HG03354 (cell line): ENCODE measurements around the gene MT1X.
A peak's percentile ranks its signal among the peaks of the same experiment; 100 is the strongest.
"Not testable (repeated sequence)": the region's sequence is repeated elsewhere in the genome, so short reads cannot be mapped to it uniquely, and the experiment has no call there.

Experiments
- ATAC-seq: cut with Tn5 transposase; IDR thresholded peaks from one replicate; pipeline ENCODE4 v1.9.1; 2021; ENCODE audit warnings: mild to moderate bottlenecking; ENCODE audit not compliant: unreplicated experiment, poor library complexity, severe bottlenecking

The MT1X gene

DNA sequence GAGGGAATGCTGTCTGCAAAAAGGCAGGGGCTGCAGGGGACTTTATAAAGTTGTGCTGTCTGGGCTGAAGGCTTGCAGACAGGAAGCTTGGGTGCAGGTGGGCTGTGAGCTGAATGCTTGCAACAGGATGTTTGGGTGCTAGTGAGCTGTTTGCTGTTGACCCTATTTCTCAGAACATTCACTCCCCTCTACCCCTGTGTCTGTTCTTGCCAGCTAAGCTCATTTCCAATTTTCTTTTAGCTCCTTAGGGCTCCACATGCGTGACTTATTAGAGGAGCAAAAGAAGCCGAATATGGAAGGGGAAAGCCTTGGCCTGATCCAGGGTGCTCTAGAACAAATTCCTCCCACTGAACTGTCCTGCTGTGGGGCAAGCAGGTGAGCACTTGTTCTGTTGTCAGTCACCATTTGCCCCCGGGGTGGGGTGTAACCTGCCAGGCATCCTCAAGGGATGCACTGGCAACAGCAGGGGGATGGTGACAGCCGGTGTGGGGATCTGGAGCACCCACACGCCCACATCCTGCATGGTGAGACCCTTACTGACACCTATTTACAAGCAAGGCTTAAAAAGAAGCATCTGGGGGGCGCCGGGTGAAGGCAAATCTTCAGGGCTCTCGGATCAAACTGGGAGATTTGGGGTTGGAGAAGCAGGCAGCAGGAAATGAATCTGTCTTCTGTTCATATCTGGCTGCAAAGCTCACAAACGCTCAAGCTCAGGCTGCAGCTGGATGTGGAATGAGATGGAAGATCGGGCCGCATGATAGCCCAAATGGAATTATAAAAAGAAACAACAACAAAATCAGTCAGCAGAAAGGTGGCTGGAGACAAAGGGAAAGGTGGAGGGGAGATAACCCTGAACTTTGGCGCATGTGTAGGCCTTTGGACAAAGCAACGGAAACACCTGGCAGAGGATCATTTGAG is 26.5 kb downstream of the MT1X start:
- no peak for ATAC-seq

DNA sequence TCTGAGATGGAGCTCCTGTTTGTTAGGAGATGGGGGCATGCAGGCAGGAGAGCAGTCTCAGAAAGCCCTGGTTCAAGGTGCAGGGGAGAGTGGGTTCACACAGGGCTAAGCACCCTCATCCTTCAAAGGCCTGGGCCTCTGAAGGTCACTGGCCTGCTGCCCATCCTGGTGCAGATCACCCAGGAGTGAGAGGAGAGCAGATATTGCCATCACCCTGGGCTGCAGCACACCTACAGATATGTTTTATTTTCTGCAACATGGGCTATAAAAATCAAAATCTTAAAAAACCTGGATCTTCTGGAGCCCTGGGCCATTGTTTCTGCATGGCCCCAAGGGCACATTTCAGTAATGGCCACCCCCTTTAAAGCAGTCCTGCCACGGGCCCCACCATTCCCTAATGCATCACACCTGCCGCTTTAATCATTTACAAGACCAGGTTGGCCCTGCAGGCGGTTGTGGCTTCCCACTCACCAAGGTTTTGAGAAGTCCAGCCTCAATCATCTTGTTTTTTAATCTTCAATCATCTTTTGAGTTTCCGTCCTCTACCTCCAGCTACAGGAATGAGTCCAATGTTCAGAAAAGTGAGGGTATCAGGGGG is 27.3 kb downstream of the MT1X start:
- no peak for ATAC-seq

DNA sequence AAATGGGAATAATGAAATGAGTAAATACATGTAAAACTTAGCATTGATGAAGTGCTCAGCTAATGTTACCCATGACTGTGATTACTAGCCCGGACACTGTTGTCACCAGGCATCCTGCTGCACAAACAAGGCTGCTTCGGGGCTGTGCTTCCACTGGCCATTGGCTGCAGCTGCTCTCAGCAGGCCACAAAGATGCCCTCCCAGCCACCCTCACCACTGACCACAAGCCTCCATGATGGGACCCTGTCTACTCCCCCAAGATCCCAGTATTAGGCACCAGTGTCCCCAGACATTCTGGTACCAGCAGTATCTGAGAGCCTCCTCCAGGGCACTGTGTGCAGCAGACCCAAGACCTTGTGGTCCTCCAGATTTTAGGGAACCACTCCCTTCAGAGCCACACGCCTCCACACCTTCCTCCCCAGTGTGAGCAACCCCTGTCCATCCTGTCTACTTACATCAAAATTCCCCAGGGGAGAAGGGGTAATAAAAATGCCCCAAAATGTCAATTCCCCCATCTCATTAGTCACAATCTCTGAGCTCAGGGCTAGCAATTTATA is 28.0 kb downstream of the MT1X start:
- no peak for ATAC-seq

DNA sequence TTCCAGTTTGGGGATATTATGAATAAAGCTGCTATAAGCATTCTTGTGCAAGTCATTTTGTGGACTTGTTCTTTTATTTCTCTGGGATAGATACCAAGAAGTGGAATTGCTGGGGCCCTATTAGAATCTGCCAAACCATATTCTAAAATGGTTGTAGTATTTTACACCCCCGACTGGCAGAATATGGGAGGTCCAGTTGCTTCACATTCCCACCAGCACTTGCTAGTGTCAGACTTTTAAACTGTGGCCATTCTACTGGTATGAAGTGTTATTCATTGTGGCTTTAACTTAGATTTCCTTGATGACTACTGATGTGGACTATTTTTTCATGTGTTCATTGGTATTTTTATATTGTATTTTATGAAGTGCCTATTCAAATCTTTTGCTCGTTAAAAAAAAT is 29.6 kb downstream of the MT1X start:
- ATAC-seq: no peak

DNA sequence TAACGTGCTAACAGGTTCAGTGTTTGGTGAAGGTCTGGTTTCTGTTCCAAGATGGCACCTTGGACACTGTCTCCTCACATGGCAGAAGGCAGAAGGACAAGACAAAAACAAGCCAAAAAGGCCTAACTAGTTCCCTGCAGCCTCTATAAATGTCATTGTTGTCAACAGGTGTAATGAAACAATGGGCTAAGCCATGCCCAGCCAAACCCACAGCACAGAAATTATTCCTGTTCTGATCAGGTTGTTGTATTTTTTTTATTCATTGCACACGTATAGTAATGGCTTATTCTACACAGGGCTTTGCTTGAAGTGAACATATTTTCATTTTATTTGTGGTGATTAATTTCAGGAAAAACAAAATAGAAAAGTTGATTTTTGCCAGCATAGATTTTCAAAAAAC is 31.5 kb downstream of the MT1X start:
- ATAC-seq: no peak

DNA sequence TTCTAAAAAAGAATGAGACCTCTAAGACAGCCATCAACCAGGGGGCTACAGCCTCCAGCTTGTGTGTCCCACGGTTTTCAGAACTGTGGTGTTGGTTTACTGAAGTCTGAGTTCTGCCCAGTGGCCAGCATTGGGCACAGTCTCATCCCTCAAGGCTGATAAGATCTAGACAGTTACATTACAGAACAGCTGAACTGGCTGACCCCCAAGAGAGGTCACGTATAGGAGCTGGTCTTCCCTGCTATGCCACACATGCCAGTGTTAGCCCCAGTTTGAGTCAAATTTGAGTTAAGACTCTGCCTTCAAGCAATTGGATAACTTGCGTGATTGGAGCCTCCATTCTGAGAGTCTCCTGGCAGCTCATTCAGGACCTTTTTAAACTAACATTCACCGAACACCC is 32.9 kb downstream of the MT1X start:
- no peak for ATAC-seq

DNA sequence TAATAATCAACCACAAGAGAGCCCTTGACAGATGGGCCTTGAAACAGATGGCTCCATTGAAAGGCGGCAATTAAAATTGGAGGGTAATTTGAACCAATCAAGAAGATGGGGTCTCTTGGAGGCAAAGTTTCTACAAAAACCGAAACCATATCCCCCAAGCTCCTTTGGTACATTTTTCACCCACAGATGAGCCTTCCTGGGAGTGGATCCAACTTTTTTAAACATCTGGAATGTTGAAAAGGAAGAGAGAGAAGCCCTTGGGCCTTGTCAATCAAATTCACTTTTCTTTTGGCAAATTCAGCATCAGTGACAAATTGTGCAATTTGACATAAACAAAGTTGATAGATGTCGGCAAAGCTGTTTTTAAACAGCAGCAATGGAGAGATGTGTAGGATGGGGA is 34.5 kb downstream of the MT1X start:
- ATAC-seq: no peak

DNA sequence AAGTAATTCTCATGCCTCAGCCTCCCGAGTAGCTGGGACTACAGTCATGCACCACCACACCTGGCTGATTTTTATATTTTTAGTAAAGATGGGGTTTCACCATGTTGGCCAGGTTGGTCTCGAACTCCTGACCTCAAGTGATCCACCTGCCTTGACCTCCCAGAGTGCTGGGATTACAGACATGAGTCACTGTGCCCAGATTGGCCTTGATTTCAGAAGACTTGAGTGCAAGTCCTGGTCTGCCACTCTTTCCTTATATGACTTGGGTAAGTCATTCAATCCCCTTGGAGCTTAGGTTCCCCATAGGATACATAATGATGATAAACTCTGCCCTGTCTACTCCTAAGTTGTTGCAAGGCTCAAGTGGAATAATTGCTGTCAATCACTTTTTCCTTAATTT is 35.3 kb downstream of the MT1X start:
- not testable (repeated sequence) for ATAC-seq

DNA sequence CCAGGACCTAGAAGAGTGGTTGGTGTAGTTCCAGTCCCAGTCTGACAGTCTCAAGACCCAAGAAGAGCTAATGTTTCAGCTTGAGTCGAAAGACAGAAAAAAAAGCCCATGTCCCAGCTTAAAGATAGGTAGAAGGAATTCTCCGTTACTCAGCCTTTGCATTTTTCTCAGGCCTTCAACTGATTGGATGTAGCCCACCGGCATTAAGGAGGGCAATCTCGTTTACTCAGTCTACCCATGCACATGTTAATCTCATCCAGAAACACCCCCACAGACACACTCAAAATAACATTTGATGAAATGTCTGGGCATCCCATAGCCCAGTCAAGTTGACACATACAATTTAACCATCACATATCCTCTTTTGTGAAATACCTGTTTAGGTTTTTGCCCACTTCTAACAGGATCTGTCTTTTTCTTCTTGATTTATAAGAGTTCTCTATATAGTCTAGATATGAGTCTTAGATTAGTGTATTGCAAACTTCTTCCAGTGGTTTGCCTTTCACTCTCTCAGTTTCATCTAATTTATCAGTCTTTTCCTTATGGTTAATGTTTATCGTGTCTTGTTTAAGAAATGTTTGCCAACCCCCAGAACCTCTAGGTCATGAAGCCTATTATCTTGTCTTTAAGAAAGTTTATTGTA is 40.1 kb downstream of the MT1X start:
- no peak for ATAC-seq

DNA sequence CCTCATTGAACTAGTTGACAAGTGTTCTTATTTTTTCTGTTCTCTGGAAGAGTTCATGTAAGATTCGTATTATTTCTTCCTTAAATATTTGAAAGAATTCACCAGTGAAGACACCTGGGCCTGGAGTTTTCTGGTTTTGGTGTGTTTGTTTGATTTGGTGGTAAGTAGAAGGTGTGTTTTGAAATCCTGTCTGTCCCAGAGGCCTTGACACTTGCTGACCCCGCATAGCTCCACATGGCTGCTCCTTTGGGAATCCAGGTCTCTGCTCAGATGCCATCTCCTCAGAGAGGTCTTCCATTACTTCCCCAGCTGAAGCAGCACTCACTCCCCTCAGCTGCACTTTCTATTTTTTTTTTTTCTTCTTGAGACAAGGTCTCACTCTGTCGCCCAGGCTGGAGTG is 41.9 kb downstream of the MT1X start:
- ATAC-seq: no peak

DNA sequence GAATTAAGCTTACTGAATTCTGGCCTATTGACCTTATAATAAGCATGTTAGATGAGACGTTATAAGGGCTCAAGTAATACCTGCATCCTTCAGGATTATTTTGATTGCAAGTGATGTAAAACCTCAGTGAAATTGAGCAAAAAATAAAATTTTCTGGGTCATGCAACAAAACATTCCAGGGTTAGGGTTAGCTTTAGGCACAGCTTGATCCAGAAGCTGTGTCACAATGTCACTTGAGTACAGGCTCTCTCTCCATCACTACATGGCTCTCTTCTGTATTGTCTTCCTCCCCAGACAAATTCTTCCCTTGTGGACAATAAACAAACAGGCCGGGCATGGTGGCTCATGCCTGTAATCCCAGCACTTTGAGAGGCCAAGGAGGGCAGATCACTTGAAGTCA is 44.0 kb downstream of the MT1X start:
- ATAC-seq: no peak

DNA sequence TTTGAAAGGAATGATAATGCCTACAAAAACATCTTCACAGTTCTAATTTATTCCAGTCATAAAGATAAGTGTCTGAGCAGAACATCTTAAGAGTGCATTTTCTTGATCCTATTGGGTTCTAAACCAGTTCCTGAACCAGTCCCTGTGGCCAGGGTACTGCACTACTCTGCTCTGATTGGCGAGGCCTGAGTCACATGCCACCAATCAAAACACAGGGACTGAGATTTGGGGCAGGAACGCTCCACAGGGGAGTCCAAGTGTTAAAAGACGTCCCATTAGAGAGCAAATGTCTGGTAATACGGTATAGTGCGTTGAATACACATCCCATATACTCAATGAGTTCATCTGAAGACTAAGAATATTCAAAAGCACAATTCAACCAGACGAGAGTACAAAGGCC is 44.7 kb downstream of the MT1X start:
- ATAC-seq: no peak

DNA sequence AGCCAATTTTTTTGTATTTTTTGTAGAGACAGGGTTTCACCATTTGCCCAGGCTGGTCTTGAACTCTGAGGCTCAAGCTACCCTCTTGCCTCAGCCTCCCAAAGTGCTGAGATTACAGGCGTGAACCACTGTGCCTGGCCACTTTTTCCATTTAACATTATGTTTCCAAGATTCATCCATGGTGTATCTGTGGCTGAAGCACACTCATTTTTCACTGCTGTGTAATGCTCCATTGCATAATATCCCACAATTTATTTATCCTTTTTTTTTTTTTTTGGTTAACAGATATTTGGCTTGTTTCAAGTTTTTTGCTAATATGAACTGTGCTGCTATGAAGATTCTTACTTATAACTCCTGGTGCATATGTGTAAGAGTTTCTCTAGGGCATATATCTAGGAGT is 45.8 kb downstream of the MT1X start:
- no peak for ATAC-seq

DNA sequence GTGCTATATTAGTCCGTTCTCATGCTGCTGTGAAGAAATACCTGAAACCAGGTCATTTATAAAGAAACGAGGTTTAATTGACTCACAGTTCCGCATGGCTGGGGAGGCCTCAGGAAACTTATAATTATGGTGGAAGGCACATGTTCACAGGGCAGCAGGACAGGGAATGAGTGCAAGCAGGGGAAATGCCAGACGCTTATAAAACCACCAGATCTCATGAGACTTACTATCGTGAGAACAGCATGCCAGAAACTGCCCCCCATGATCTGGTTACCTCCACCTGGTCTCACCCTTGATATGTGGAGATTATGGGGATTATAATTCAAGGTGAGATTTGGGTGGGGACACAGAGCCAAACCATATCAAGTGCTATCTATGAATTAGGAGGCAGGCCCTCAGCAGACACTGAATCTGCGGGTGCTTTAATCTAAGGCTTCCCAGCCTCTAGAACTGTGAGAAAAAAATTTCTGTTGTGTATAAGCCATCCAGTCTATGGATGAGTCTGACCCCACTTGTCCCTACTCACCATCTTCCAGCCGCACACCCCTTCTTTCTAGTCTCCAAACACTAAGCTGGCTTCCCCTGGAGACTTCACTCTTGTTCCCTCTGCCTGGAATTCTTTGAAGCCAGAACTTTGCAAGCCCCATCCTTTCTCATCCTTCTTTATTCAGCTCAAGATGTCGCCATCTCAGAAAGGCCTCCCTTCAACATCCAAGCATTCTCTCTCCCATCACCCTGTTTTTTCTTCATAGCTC is 46.9 kb downstream of the MT1X start:
- no peak for ATAC-seq

DNA sequence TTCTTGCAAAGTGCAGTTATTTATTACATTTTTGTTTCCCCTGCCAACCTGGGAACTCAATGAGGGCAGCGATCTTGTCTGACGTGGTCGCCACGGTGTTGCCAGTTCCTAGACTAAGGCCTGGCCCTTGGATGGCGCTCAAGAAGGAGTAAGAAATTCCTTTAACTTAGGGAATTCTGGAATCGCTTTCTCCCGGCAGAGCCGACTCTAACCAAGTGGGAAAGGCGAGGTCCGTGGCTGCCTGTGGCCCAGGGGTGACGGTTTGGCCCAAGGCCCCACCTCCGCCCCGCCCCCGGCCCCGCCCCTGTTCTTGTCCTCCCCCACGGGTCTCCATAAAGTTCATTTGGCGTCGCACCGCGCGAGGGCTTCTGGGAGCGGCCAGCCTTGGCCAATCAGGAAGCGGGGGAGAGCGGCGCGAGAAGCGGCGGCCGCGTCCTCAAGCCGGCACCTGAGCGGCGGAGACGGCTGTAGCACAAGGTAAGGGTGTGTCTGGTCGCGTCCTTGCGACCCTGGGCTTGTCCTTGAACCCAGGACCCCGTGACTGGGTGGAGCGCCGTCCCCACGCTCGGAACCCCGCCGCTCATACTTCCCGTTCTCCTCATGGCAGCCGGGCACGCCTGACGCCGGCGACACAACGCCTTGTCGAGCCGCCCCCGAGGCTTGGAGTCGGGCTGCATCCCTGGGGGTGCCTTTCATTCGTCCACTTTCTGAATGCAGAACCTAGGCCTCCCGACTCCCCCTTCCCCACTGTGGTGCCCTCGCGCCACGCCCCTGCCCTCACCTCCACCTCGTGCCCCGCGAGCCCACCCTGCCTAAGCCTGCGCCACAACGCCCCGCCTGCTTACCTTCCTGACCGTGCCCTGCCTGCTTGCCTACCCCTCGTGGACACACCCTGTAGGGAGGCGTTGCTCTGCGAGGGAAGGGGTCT is 47.7 kb downstream of the MT1X start, which contains the start of gene NUP93:
TSS of gene NUP93 (plus strand) at position 395 of the 928 bp plus-strand sequence. CDS start 18,119 bp downstream, outside the sequence.
- ATAC-seq: peak; percentile 91

DNA sequence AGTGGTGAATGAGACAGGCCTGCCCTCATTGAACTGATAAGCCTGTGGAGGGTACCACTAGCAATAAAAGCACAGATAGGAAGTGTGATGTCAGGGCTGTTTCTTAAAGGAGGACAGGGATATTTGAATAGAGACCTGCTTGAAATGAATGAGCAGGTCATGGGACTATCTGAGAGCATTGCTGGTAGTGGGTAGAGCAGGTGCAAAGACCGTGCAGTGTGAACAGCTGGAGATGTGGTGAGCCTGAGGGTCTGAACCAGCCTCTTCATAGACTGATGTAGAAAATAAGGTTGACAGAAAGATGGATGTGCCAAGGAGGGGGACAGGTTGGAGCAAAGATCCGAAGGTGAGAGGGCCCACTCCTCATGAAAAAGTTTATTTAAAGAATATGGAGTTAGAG is 50.1 kb downstream of the MT1X start:
- ATAC-seq: peak; percentile 56

DNA sequence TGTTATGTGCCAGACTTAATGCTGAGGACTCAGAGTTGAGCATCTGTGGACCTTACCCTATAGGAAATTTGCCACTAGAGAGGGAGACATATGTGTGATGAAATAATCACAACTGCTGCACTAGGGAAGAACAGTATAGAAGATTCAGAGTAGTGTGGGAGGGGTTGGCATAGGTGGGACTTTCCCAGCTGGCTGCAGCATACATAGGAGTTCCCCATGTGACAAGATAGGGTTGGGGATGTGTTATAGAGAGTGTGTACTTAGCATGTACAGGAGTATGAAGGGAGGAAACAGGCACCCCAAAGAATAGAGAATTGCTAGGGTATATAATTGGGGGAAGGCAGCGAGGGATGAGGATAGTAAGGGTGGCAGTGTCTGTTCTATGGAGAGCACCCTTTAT is 50.6 kb downstream of the MT1X start:
- no peak for ATAC-seq
